NCI-H69 (cell line): ENCODE measurements around the gene VPS35.
A peak's percentile ranks its signal among the peaks of the same experiment; 100 is the strongest.
"Not testable (repeated sequence)": the region's sequence is repeated elsewhere in the genome, so short reads cannot be mapped to it uniquely, and the experiment has no call there.

ENCODE experiments used
- DNase-seq: peaks from one replicate; lab custom pipeline; 2025; lab: John Stamatoyannopoulos, UW

The VPS35 gene

DNA sequence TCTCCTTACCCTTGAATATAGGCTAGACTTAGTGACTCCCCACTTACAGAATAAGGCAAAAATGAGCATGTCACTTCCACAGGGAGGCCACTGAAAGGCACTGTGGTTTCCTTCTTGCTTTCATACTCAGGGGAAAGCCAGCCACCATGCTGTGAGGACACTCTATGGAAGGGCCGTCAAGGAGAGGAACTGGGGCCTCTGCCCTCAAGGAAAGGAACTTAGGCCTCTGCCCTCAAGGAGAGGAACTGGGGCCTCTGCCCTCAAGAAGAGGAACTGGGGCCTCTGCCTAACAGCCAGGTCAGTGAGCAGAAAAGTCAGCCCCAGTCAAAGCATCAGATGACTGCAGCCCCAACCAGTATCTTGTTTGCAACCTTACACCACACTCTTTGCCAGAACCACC, 30.1 kb downstream of the VPS35 start:
- no peak for DNase-seq

DNA sequence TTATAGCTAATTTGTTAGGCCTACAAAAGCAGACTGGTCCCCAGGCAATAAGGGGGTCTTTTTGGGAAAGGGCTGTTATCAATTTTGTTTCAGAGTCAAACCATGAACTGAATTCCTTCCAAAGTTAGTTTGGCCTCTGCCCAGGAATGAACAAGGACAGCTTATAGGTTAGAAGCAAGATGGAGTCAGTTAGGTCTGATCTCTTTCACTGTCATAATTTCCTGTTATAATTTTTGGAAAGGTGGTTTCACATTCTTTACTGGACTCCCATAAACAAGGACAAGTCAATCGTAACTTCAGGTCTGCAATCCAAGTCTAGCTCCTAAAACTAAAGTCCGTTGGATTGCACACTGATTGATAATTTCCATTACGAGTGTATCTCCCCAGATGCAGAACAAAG, 37.7 kb downstream of the VPS35 start:
- no peak for DNase-seq

DNA sequence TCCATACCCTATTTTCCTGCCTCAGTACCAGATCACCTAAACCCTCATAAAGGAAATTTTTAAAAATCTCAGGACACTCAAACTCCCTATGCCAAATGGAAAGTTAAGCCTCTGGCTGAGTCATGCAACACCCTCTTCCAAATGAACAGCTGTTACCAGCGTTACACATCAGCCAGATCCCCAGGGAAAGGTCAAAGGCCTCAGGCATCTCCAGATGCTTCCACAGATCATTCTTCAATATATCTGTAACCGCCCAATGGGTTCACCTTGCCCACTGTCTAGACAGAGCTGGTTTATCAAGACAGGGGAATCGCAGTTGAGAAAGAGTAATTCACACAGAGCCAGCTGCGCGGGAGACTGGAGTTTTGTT, 38.7 kb downstream of the VPS35 start:
- DNase-seq: peak; percentile 43

DNA sequence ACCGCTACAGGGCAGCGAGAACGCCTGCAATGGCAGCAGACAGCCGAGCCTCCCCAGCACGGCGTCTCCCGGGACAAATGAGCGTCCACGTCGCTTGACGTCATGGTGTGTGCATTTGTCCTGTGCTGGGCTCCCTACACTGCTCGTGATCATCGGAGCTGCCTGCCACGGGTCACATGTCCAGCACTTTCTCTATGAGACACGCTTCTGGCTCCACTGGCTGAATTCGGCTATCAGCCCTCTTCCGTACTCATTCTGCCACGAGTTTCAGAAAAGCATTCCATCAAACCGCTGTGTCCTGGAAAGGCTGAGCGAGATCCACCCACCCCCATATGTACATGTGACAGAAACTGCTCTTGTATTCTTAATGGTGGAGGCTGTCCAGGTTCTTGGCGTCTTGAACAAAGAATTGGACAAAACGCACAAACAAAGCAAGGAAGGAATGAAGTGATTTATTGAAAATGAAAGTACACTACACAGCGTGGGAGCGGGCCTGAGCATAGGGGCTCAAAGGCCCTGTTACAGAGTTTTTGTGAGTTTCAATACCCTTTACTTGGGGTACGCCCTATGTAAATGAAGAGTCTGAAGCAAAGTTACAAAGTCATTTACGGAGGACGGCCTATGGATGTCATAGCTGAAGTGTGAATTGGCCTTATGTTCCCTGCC, 39.3 kb downstream of the VPS35 start:
- DNase-seq: no peak

DNA sequence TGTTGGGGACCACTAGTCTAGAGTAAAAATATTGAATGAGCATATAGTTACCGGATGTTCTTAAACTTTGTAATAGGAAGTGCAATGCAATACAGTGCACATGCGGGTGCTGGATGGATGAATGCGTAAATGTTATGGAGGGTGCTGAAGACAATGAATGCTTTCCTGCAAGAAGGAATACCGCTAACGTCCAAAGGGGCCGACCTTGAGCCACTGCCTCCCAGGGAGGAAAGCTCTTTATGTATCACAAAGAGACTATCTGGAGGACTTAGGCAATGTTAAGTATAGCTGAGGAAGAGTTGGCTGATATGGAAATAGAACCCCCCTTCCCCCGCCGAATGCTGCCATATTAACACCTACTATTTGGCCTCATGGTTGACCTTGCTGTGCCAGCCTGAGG, 40.3 kb downstream of the VPS35 start:
- no peak for DNase-seq

DNA sequence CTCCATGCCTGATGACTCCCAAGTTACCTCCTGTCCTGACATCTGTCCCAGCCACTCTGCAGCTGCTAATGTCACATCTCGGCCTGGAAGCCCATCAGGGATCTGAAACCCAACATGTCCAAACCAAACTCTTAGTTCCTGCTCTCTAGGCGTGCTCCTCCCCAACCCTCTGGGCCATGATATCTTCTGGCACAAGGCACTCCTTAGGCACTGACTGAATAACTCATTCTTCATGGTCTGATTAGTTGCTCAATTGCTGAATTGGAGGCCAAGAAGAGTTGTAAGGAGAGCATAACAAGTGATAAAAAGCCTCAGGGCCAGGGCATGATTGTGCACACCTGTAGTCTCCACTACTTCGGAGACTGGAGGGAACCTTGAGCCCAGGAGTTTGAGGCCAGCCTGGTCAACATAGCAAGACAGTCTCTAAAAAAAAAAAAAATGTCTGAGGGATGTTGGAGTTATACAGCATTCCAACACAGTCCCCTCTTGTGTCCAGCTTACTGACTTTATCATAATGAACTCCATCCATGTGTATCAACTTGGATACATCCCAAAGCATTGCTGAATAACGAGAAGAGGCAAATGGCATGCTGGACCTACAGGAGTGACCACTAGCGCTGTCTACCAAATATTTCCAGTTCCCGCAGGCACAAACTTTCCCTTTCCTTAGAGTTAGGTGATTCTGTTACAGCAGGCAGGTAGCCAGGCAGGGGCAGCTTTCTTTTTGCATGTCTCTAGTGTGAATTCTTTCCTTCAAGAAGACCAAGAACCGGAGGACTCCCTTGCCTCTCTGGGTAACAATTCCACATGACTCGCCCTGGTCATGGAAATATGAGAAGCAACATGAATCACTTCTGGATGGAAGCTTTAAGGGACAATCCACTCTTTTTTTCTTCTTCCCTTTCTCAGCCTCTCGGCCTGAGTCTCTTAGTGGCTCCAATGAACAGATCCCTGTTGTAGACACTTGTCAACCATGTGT, 49.7 kb downstream of the VPS35 start:
- no peak for DNase-seq

DNA sequence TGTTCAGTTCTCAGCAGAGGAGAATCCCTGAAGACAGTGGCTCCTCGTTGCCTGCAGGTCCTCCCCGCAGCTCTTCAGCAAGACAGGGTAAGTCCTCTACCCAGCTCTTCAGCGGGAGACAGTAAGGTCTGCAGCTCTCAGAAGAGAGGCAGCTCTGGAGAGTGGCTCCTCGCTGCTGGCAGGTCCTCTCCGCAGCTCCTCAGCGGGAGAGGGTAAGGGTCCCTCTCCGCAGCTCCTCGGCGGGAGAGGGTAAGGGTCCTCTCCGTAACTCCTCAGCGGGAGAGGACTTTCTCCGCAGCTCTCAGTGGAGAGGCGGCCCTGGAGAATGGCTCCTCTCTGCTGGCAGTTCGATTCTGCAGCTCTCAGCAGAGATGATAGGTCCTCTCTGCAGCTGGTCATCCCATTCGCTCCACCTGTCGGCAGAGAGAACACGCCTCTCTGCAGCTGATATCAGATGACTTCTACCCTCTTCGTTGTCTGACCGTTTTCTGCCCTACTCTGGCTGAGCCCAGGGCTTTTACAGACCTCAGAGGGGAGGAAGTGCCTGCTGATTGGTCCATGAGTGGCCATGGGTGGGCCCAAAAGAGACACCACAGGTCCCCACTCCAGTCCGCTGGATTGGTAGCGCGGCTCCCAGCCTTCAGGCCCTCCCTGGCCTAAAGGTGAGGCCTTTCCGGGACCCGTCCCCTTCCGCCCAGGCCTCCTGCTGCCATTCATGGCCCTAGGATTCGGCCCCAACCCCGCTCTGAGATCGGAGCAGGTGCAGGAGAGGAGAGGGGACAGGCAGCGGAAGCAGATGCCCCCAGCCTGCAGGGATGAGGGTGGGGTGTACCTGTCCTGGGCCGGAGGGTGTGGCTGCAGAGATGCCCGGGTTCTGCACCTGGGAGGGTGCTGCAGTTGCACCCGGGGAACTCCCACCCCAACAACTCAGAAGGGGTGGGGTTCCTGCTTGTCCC, 55.9 kb downstream of the VPS35 start:
- DNase-seq: peak; percentile 79

DNA sequence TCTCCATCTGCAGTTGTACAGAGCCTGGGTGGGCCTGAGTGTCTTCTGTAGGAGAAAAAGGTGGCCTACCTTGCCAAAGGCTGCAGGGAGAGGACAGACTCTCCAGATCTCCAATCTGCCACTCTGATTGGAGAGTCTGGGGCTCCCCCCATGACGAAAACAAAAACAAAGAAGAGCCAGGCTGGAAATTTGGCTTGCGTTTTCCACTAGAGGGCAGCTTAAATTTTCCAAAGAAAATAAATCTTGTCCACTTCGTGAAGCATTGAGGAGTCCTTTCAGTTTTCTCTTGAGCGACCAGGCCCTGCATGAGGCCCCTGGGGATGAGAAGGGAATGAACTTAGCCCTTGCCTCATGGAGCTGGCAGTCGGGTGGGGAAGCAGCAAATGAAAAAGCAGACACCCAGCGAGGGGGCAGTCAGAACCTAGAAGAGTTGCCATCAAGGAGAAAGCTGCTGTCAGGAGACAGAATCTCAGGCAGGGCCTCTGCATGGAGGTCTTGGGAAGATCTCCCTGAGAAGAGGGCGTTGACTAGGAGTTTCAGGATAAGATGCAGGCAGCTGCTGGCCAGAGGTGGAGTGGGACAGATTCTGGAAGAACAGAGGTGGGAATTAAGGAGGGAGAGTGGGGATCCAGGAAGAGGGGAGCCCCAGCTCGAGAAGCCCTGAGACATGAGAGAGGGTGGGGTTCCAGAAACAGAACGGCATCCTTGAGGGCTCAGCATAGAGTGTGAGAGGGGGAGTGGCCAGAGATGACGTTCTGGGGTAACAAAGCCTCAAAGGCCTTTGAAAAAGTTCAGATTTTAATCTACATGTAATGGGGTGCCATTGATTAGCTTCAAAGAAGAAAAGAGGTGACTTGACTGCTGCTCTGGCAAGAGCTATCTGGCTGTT, 59.4 kb downstream of the VPS35 start:
- DNase-seq: peak; percentile 13

DNA sequence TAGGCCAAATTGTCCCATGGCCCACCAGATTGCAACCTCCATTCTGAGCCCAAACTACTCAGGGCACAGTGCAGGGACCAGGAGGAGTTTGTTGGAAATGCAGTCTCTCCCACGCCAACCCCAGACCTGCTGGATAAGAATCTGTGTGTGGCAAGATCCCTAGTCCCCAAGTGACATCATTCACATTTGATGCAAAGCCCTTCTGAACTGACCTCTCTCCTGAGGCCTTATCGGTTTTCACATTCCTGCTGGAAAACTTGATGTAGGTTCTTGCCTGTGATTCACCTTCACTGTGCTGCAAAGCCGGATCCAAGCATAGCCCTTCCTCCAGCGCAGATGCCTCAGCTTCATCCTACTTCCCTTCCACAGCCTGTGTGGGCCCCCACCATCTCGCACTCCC, 61.2 kb downstream of the VPS35 start:
- no peak for DNase-seq

DNA sequence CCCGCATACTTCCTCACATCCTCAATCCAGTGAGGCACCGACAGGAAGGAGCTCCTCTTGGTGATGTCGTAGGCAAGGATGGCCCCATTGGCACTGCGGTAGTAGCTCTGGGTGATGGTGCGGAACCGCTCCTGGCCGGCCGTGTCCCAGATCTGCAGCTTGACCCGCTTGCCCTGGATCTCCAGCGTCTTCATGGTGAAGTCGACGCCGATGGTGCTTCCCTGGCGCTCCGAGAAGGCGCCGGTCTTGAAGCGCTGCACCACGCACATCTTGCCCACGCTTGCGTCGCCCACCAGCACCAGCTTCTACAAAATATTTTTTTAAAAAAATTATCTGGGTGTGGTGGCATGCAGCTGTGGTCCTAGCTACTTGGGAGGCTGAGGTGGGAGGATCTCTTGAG, 62.3 kb downstream of the VPS35 start:
- not testable (repeated sequence) for DNase-seq

DNA sequence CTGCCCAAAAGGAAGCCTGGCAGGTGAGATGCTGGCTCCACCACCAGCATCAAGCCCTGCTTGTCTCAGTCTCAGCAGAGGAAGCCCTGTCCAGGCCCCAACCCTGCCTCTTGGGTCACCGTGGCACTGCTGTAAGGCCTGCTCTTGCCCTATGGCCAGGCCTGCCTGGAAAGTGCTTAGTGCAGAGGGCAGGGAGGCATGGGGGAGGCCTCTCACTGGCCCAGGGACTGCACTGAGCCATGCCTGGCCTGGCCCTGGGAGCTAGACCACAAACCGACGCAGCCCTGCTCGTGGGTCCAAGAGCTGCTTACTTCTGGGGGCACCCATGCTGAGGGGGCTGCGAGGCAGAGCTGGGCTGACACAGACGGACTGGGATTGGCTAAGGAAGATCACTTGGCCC, 64.1 kb downstream of the VPS35 start:
- DNase-seq: not testable (repeated sequence)

DNA sequence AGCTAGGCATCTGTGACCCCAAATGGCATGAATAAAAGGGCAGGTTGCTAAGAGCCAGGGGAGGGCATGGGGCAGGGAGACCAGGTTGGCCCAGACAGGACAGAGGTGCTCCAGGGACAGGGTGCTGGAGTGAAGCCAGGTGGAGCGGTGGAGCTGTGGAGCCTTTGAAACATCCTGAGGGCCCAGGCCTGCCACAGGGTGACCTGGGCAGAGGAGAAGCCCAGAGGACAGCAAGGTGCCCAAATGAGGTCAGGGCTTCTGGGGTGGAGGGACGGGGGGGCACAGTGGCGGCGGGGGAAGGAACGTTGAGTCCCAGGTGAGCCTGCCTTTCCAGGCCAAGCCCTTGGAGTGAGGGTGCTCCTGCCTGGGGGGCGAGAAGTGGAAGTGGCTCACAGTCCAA, 65.3 kb downstream of the VPS35 start:
- DNase-seq: not testable (repeated sequence)

DNA sequence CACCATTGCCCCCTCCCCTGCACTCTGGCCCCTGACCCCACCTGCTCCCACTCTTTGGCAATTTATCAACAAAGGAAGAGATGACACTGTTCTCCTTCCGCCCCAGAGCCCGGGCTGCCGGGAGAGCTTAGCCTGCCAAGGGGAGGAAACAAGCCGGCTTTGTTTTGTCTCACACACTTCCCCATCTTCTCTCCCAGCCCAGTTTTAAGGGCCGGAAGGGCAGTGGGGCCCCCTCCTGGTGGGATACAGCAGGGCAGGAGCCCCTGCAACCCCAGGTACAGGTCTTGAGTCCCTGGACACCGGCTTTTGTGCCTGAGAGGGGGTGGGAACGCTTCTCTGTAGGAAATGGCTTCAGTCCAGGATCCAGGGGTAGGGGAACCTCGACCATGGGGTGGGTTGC, 65.7 kb downstream of the VPS35 start:
- DNase-seq: not testable (repeated sequence)

DNA sequence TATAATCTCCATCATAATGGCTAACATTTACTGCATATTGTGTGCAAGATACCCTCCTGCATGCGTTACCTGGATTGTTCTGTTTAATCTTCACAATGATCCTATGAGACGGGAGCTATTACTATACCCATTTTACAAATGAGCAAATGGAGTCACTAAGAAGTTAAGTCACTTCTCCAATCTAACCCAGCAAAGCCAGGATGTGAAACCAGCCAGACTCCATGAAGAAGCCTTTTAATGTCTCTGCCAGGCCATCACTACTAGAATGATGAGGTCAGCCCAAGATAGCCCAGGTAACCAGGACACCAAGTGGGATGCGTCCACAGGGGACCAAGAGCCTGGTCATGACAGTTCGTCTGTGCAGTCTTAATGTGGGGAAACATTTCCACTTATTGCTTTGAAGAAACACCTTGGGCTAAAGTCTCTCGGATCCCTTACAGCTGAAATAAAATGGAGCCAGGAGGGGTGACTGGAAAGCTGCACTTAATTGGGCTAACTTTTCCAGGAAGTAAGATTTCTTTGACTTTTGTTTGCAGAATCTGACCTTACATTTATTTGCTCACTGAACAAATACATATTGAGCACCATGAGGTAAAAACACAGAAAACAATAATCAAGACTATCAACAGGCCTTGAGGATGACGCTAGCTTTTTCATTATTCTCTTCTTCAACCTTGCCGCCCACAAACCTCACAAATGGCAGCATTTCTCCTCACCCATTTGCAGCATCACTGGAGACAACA, 66.9 kb downstream of the VPS35 start:
- DNase-seq: no peak

DNA sequence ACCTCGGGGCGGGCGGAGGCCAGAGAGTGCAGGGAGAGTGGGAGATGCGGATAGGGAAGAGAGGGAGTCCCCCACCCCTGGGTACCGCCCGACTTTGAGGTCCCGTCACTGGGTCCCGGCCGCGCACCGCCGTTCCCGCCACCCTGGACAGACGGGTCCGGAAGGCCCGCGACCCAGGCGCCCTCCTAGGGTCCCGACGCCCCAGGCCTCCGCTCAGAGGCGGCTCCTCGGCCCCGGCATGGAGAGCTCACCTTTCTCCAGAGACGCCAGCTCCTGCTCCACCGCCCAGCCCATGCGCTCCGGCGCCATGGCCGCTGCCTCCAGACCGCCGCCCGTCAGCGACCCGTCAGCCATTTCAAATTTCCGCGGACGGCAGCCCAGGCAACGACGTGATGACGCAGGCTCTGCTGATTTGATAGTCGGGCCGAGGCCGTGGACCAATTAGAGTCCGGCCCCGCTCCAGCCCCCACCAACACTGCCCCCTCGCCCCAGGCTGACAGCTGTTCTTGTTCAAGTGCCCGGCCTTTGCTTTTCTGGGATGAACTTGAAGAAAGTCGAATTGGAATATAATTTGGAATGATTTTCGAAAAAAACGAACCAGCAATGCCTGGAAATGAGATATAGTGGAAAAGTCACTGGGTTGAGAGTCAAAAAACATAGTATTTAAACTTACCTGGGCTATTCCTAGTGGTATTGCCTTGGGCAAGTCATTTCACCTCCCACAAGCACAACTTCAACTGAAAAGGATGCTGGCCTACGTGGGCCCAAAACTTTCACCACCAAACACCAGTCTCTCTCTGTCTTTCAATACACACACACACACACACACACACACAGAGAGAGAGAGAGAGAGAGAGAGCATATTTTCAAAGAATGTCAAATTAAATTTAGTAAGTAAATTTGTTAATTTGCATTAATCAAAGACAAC, 67.7 kb downstream of the VPS35 start, which contains the start of gene SHCBP1:
Gene SHCBP1 (minus strand): TSS at position 374 of the 928 bp plus-strand sequence. CDS start 20 bp downstream, at position 354.
- DNase-seq: peak; percentile 89

DNA sequence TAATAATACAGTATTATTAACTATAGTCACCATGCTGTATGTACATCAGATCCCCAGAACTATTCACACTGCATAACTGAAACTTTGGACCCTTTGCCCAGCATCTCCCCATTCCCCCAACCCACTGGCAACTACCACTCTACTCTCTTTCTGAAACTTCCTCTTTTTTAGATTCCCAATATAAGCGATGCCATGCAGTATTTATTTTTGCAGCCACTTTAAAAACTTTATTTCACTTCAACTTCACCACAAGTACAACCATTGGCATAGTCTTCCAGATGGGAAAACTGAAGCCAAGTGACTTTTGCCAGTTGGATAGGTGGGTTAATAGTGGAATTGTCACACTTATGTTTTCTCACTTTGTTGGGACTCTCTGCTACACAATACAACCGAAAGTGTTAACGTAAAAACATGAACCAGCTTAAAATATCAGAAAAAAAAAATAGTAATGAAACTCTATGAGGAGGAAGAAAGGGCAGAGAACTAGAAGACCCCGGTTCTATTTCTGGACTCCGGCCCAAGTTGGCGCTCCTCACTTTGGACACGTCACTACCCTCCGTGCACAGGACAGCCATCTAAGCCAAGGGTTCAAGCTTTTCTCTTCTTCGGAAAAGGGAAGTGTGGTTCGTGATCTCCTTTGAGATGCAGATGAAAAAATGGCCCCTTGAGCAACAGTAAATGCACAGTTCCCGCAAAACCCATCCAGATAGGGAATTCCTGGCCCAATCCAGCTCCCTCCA, 68.5 kb downstream of the VPS35 start:
- DNase-seq: peak; percentile 10

DNA sequence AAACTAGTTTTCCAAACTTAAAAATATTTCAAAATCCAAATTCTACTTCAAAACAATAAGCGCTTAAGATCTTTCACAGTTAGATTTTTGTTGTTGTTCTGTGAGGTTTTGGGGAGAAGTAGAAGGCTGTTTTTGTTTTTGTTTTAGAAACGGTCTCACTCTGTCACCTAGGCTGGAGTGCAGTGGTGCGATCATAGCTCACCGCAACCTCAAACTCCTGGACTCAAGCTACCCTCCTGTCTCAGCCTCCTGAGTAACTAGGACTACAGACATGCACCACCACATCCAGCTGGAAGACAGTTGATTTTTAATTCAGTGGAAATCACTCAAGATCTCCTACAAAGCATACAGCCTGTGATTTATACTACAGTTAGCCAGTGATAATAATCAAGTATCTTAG, 70.5 kb downstream of the VPS35 start:
- DNase-seq: no peak

DNA sequence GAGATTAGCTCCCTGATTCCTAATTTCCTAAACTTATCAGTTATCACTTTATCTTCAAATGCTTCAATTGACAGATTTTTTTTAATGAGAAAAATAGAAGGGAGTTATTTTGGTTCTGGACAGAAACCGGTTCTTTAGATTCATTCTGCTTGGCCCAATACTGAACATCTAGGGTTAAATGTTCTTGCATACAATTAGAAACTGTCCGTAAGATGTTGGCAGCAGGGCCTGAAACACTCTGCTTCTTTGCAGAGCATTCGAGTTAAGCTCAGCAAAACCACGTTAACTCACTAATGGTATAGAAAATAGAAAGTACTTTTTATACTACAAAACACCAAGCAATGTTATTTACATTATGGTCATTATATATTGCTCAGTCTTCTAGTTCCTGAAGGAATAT, 75.0 kb downstream of the VPS35 start:
- DNase-seq: no peak
